GM21423 (cell line): ENCODE results near the gene ALKAL2.
A peak's percentile ranks its signal among the peaks of the same experiment; 100 is the strongest.

Experiments
- ATAC-seq: cut with Tn5 transposase; IDR thresholded peaks from one replicate; pipeline ENCODE4 v1.9.1; 2021; ENCODE audit warnings: mild to moderate bottlenecking, moderate library complexity; ENCODE audit not compliant: unreplicated experiment

Gene ALKAL2

DNA sequence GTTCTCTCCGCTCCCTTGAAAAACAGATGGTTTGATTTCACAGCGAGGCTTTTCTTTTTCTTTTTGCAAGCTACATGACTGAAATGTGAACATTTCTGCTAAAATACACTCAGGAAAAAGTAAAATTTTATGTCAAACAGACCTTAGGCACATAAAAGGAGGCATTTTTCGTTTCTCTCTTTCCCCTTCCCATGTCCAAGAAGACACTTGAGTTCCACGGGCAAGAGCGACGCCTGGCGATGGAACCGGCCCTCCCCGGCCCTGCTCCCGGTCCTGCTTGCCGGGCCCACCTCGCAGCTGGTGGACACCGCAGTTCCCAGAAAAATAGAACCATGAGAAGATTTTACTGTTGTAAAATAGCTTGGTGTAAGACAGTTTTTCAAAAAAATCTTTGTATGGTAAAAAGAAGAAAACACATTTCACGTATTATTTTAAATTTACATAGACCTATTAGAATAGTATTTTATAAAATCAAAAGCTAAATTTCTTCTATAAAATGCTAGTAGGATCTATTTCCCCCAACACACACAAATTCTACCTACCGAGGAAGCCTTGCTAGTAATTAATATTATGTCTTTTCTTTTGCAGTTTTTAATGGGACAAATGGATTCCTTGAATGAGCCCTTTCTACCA is 2.3 kb upstream of the ALKAL2 start:
- ATAC-seq = no peak

DNA sequence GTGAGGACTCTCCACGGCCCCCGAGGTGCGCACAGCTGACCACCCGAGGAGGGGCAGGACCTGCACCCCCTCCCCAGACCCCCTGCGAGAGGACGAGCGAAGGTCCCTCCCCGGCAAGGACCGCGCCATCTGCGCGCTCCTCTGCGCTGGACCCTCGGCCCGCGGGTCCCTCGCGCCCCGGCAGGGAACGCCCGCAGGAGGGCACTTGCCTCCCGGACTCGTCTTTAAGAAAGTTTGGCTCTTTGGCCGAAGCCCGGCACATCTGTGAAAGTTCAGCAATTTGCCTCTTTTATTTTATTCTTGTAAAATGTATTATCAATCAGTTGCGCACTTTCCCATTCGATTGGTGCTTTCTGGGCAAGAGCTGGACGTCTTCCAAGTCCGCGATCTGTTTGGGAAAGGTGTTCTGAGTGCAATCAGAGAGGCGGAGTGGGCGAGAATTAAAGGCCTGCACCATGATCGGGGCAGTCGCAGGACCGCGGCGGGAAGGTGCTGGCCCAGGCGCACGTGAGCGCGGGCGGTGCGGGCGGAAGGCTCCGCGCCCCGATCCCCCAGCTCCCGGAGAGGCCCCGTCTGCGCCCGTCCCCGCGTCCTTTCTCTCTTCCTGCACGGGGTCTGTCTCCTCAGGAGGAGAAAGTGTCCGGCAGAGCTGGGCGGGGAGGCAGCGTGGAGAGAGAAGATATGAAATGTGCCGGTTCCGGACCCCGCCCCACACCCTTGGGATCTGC is 1.6 kb upstream of the ALKAL2 start:
- no peak for ATAC-seq

DNA sequence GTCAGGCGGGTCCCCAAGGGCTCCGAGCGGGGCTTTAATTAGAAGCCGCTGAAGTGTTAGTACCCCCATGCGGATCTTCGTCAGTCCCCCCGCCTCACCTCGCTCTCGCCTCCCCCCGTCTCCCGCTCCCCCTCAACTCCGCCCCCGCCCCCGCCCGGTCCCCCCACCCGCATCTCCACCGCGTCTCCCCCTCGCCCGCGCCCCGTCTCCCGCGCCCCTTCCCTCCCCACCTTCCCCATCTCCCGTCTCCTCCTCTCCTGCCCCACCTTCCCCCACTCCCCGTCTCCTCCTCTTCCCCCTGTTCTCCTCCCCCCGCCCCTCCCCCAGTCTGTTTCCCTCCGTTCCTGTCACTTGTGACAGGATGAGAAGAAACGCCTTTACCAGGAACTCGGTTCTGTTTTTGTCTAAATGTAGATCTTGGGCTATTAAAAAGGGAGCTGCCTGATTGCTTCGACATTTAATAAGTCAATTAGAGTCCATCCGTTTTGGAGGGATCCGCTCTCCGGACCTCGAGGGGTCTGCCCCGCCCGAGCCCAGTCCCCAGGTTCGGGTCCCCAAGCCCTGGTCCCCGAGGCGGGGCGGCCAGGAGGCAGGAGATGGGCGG is 969 bp upstream of the ALKAL2 start:
- ATAC-seq = no peak

DNA sequence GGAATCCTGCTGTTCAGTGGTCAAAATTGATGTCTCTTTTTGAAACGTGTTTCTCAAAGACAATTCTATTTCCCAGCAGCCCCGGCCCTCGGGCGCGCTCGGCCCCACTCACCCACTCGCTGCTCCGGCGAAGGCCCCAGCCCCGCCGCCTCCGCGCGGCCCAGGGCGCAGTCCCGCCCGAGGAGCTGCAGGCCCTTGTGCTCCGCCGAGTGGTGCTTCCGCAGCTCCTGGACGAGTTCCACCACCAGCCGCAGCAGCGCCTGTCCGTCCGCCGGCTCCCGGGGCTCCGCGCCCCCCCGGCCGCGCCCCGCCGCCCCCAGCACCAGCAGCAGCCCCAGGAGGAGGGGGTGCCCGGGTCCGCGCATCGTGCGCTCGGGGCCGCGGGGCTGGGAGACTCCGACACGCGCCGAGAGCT is 413 bp downstream of the ALKAL2 start:
- peak; percentile 41 for ATAC-seq

DNA sequence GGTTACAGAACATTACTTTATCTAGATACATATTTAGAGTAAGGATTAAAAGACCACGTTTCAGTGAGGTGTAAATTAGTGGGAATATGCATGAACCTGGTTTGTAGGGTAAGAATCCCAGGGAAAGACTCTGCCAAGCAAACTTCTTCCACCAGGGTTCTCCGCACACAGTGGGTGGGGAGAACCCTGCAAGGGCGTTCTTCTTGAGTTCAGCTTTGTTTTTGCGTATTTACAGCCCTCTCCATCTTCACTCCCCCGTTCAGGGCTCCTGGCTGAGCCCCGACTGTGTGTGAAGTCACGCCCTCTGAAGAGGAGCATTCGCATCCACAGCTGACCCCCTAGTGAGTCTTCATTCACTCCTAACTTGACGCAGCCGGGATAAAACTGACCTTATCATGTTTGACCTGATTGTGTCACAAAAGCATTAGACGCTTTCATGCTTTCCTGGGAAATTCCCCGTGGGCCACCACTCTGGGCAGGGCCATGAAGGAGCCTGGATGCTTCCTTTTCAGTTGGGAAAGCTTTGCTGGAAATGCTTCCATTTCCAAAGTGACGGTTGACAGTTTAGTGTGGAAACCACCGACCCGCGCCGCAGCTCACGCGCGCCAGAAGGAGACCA is 1.0 kb downstream of the ALKAL2 start:
- no peak for ATAC-seq

DNA sequence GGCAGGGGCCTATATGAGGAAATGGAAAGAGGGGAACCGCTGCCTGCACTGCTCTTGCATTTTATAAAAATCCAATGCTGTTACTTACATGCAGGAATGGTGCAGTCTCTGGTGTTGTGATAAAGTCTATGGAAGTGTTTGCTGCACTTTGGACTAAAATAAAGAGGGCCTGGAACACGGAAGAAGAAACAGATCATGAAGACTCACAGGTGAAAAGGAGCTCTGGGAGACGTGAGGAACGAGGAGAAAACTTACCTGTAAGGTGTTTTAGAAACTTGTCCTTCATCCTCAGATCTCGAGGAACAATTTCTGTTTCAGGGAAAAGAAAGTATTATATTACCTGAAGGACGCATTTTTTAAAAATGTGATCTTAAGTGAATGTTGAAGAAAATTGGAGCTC is 1.9 kb downstream of the ALKAL2 start:
- no peak for ATAC-seq

DNA sequence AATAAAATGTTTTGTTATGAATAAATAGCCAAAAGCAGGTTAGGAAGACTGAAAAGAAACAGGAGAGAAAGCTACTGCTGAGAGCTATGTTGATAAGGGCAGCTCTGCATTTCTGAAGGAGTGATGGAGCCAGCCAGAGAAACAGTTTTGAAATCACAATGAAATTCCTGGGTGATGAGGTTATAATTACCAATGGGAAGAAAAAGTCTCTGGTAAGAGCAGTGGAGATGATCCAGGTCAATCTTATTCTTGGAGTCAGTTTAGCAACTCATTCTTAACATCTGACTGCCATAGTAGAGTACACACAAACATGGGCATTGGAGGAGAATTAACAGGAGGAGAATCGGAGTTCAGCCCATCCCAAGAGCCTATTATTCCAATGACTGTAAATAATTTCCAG is 2.4 kb downstream of the ALKAL2 start:
- no peak for ATAC-seq

DNA sequence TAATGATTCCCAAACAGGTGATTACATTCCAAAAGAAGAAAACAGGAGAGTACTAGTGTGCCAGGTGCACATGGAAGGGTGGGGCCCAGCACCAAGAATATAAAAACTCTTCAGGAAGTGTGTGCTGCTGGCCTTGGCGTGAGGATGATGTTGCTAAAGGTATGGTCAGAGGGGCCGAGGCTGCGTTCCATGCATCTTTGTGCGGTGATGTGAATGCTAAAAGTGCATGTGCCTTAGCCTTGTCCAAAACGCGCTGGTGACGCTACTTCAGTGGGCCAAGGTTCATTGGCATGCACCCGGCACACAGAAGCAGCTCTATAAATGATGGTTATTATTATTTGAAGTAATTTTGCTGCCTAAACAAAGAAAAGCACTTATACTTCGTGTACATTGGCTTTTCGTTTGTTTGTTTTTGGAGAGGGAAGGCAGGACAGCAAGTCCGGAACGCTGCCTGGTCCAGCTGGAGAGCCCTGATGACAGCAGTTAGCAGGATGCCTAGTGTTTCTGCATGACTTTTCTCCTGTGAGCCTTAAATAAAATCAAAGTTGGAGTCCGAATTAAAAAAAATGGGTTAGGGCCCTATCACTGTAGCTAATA is 2.9 kb downstream of the ALKAL2 start:
- ATAC-seq = no peak

DNA sequence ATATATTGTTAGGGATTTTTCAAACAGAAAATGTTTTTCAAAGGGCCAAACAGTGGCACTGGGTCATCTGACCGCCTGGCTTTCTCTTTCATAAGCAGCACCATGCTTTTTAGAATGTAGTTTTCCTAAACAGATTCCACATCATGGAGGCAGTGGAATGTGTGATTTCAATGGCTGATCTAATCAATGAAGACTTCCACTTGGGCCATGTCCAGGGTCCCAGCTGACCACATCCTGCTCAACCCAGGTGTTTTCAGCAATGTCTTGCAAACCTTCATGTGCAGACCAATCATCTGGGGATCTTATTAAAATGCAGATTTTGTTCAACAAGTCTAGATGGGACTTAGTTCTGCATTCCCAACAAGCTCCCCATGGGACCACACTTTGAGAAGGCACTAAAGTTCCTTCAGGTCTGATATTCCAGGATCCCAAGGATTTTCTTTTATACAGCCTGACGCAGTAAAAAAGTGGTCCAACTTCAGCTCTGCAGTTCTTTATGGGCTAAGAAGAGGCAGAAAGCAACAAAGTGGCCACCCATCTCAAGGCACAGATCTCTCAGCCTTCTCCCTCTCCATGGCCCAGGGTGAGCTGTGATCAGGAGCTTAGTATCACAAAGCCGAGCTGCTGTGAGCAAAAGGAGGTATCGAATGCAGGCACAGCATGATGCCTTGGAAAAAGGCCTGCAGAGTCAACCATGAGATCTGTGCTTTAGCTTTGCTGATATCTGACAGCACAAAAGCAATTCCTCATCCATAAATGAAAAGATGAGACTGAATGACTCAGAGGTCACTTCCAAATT is 3.7 kb downstream of the ALKAL2 start:
- ATAC-seq = no peak

DNA sequence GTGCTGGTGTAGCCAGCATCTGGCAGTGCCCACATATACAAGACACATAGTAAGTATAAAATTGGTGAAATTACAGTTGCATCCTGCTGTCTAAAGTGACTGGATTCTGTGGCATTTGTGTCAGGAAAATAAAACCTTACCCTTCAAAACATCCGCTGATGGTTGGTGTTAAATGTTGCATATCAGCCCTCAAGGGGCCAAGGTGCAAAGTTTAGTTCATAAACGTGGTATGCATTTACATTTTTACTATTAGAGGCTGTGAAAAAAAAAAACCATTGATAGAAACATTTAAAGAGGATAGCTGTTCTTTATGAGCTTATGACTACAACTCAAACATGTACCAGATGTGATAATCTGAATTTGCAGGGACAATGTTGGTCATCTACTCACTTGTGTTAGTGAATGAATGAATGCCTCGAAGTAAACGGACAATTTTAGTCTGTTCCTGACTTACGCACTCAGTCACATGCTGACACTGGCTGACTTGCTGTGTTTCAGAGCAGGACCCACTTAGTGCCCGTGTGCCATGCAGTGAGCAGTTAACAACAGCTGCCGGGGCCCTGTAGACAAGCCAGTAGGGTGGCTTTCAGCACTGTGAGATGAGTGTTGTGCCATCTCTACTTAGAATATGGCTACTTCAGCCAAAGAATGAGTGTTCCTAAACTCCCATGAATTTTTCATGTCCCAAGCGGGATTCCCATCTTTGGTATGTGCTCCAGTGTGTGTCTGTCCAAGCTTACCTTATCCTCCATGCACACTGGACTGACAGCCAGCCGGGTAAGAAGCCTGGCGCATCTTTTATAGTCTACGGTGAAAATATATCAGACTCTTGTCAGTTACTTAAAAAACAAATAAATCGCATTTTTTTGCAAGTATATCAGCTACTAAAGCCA is 5.3 kb downstream of the ALKAL2 start:
- no peak for ATAC-seq

DNA sequence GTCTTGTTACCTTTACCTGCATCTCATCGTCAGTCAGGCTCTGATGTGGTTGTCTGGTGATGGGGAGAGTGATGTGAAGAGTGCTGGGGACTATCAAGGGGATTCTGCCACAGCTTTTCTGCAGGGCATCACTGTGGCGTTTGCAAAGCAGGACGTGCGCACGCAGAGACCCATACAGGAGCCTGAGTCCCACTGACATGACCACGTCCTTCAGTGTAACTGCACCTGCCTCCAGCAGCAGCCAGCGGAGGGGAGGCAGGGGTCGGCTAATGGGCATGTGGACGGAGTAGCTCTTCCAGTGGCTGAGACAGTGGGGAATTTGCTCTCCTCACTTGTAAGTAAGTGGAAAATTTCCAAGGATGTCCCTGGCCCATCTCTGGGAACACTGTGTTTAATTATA is 6.5 kb downstream of the ALKAL2 start:
- no peak for ATAC-seq

DNA sequence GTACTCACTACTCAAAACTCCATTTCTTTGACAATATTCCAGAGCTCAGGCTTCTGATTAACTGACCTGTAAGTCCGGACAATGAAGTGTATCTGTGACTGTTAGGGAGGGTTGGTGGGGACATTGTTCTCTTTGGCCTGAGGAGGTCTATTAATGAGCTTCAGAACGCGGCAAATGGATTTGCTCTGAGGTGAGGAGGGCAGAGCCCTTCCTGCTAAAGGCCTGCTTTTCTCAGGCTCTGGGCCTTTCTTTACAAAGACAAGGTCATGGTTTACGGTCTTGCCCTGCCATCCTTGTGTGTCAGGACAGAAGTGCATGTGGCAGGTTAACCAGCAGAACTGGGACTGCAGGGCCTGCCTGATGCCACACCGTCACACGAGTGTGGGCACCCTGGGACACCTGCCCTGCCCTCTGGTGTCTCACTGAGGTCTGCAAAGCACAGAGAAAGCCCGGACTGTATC is 7.2 kb downstream of the ALKAL2 start:
- no peak for ATAC-seq

DNA sequence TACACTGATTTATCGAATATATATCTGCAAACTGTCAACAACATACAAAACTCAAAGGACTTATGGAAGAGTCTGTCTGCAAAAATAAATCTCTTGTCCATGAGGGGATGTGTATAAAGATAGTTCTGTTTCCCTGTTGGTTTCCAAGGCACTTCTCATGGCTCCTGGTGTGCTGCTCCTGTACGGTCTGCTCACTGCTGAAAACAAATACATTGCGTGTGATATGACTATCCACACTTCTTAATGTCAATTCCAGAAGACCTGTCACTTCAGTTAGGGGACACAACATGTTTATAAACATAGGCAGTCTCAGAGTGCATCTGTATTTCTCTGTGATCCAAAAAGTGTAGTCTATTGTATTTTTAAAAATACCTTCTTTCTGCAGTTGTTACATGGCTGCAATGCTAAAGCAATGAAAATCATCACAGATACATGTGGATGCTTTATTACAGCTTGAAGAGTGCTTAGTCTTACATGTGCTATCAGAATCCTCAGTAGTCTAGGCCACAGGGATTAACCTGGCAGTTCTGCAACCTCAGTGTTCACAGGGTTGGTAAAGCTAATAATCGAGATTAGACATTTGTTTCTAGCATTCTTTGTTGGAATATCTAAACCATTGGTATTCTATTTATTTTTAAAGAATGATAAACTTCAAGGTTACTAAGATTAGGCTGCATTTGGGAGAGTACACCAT is 7.8 kb downstream of the ALKAL2 start:
- no peak for ATAC-seq

DNA sequence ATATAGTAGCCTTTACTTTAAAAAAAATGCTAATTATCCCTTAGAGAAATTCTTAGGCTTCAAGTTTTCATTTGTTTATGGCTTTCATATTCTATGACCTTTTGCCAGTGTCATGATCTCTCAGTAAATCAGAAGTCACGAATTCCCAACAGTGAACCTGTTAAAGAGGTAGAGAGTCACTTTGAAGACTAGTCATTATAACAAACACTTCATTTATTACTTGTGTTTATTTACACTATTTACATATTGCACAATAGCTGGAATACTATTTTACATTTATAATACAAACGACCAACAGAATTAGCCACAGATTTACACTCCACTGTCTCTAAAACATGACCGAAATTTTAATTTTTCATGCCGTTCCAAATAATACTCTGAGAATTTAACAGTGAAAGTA is 8.5 kb downstream of the ALKAL2 start:
- ATAC-seq = no peak

DNA sequence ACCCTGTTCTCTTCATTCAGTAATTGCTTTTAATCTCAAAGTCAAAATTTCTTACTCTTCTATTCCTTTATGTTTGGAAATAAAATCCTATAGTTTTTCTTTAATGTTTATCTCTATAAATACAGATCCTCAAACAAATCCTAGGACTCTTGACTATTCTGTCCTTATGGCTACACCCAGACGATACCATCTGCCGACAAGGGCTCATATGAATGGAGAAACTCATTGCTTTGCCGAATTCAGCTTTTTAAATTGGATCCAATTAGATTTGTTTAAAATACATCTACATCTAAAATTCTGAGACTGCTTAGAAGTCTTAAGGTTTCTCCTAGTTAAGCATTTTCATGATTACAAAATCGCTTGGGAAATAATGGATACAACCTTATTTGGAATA is 9.0 kb downstream of the ALKAL2 start:
- no peak for ATAC-seq

DNA sequence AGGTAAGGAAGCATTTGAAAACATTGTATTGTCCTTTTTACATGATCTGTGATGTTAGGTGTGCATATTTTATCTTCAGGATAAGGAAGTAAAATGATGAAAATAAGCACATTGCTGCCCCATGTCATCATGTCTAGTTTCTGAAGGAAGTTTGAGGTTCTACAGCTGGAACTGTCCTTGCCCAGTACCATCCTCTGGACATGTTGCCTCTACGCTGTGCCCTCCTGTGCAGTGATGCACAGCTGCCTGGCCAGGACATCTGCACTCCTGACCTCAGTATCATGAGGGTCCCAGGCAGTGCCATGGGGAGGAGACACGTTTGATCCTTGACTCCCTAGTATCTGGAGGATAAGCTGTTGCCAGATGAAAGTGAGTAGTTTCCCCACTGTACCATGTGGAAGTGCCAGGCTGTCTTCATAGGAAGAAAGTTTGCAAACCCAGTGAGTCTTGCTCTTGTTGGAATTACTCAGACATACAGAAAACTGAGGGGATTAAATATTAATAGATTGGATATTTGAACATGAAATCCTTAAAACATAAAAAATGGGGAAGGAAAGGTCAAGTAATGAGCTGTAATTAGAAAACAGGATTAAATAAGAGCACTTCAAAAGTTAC is 9.5 kb downstream of the ALKAL2 start:
- no peak for ATAC-seq

DNA sequence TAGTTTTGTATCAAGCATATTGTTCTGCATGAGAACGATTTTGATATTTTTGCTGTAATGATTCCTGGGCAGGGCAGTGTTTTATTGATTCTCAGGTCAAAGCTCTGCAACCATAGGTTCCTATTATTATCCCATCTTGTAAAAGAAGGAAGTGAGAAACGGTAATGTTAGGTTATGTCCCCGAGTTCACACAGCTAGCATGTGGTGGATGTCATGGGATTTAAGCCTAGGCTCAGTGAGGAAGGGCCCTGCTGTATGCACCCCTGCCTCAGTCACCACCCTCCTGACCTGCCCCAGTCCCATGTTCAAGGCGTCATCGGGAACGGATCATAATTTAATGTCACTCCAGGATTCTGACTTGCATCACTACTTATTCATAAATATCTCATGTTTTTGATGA is 12.4 kb downstream of the ALKAL2 start:
- ATAC-seq = peak; percentile 95

DNA sequence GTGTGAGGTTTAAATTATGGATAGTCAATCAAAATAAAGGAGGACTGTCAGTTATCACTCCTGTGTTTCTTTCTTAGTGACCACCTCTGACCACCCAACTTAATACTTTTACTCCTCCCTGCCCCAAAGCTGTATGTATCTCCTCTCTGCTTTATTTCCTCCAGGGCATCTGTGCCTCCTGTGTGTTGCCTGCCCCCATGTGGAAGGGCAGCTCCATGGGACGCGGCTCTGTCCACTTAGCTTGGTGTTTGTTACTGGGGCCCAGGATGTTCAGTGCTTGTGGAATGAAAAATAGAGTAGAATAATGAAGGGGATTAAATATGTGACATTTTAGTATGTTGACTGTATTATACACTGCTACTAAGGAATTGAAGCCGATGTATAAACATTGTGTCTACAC is 13.4 kb downstream of the ALKAL2 start:
- ATAC-seq = no peak

DNA sequence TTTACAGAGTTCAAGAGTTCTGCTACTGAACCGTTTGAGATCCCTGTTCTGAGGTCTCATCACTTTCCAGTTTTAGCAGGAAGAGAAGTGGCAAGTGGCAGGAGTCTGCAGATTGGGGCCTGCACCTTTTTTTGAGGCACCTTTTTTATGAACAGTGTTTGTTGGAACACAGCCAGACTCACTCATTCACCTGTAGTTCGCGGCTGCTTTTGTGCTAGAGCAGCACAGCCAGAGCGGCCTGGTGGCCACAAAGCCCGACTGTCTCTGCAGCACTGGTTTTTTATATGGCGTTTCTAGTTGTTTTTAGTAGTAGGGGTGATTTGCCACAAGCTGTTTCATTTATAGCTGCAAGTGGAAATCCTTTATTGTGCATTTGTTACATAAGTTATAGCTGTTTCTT is 14.6 kb downstream of the ALKAL2 start:
- ATAC-seq = no peak
